Neural cell (in vitro differentiated cells): ENCODE data around the gene ELOB. TPM values are rescaled to one million over a fixed set of nuclear protein-coding genes. Genes with fewer than 3 reads are reported as not detected.

Experiments
- H2AFZ ChIP-seq: fragments of 200-600, 300-800 bp; sonication (generic), shearing (Covaris generic); 2 replicates; pipeline ENCODE4 v1.6.0; 2014; ENCODE audit warnings: low read depth, mild to moderate bottlenecking, antibody characterized with exemption, low read length, moderate library complexity
- H3F3A ChIP-seq: fragments of 200-600 bp; shearing (Covaris generic); 2 replicates; pipeline ENCODE4 v1.6.1; 2016; ENCODE audit warnings: mild to moderate bottlenecking, moderate library complexity, mixed read lengths, antibody characterized with exemption, low read length; ENCODE audit not compliant: insufficient read depth, poor library complexity, severe bottlenecking
- H3K27ac ChIP-seq: fragments of 200-600, 300-800 bp; sonication (generic), shearing (Covaris generic); 2 replicates; pipeline ENCODE4 v1.5.1; 2014; ENCODE audit warnings: mild to moderate bottlenecking, low read length, moderate library complexity
- H3K27me3 ChIP-seq: fragments of 300-800, 200-600 bp; sonication (generic), shearing (Covaris generic); 2 replicates; pipeline ENCODE4 v1.6.0; 2014; ENCODE audit warnings: mild to moderate bottlenecking, low read depth, low read length, moderate library complexity; ENCODE audit not compliant: insufficient read depth
- H3K36me3 ChIP-seq: fragments of 300-800, 200-600 bp; sonication (generic), shearing (Covaris generic); 2 replicates; pipeline ENCODE4 v1.5.1; 2014; ENCODE audit warnings: mild to moderate bottlenecking, antibody characterized with exemption, low read length, moderate library complexity; ENCODE audit not compliant: insufficient read depth
- H3K4me2 ChIP-seq: fragments of 300-800, 200-600 bp; sonication (generic), shearing (Covaris generic); 2 replicates; pipeline ENCODE4 v1.6.0; 2014; ENCODE audit warnings: mild to moderate bottlenecking, low read length
- H3K4me3 ChIP-seq: fragments of 300-800, 200-600 bp; sonication (generic), shearing (Covaris generic); 2 replicates; pipeline ENCODE4 v1.5.1; 2014; ENCODE audit warnings: mild to moderate bottlenecking, low read length, moderate library complexity
- H3K79me2 ChIP-seq: fragments of 200-600 bp; shearing (Covaris generic); replicated peaks from 2 replicates; pipeline ENCODE4 v1.6.0; 2014; ENCODE audit warnings: mild to moderate bottlenecking, low read length, moderate library complexity; ENCODE audit not compliant: insufficient read depth
- H3K9ac ChIP-seq: fragments of 300-800, 200-600 bp; sonication (generic), shearing (Covaris generic); 2 replicates; pipeline ENCODE4 v1.6.1; 2016; ENCODE audit warnings: mild to moderate bottlenecking, low read length, mixed read lengths
- H3K9me2 ChIP-seq: fragments of 200-600 bp; shearing (Covaris generic); 2 replicates; pipeline ENCODE4 v1.6.1; 2016; ENCODE audit warnings: mild to moderate bottlenecking, low read length, mixed read lengths; ENCODE audit not compliant: insufficient read depth
- H3K9me3 ChIP-seq: fragments of 200-600, 300-800 bp; sonication (generic), shearing (Covaris generic); 2 replicates; pipeline ENCODE4 v1.6.1; 2016; ENCODE audit warnings: mild to moderate bottlenecking, mixed run types, low read length, moderate library complexity, mixed read lengths
- H4K20me1 ChIP-seq: fragments of 200-600 bp; shearing (Covaris generic); 2 replicates; pipeline ENCODE4 v1.6.1; 2016; ENCODE audit warnings: mild to moderate bottlenecking, mixed run types; ENCODE audit not compliant: insufficient read depth
- CTCF ChIP-seq: fragments of 450-650 bp; IDR thresholded peaks from 2 replicates; pipeline ENCODE4 v1.5.1; 2014; ENCODE audit warnings: antibody characterized with exemption, mild to moderate bottlenecking, moderate library complexity; ENCODE audit not compliant: poor library complexity, severe bottlenecking
- EP300 ChIP-seq: fragments of 450-650 bp; conservative IDR thresholded peaks from 2 replicates; pipeline ENCODE4 v1.6.1; 2014; ENCODE audit warnings: antibody characterized with exemption, mild to moderate bottlenecking, moderate library complexity; ENCODE audit not compliant: poor library complexity, severe bottlenecking
- EZH2 ChIP-seq: fragments of 200-600, 300-800 bp; shearing (Covaris generic), sonication (generic); IDR thresholded peaks from 2 replicates; pipeline ENCODE4 v1.6.1; 2014; ENCODE audit warnings: antibody characterized with exemption, low read length, borderline replicate concordance, mild to moderate bottlenecking; ENCODE audit not compliant: insufficient read depth, poor library complexity, severe bottlenecking
- MXI1 ChIP-seq: fragments of 450-650 bp; conservative IDR thresholded peaks from 2 replicates; pipeline ENCODE4 v1.6.1; 2014; ENCODE audit warnings: antibody characterized with exemption, mild to moderate bottlenecking; ENCODE audit not compliant: poor library complexity, severe bottlenecking
- POLR2AphosphoS5 ChIP-seq: IDR thresholded peaks from 2 replicates; pipeline ENCODE4 v1.6.1; 2012
- RAD21 ChIP-seq: fragments of 450-650 bp; conservative IDR thresholded peaks from 2 replicates; pipeline ENCODE4 v1.6.1; 2014; ENCODE audit warnings: antibody characterized with exemption, mild to moderate bottlenecking, moderate library complexity
- REST ChIP-seq: IDR thresholded peaks from 2 replicates; pipeline ENCODE4 v1.6.1; 2012; ENCODE audit warnings: borderline replicate concordance
- SMC3 ChIP-seq: fragments of 450-650 bp; conservative IDR thresholded peaks from 2 replicates; pipeline ENCODE4 v1.6.1; 2014; ENCODE audit warnings: antibody characterized with exemption, mild to moderate bottlenecking, moderate library complexity; ENCODE audit not compliant: poor library complexity
- TAF1 ChIP-seq: IDR thresholded peaks from 2 replicates; pipeline ENCODE4 v1.6.1; 2012; ENCODE audit warnings: low read depth
- polyA plus RNA-seq: library from polyadenylated mRNA; depleted of rRNA; stranded (reverse); fragments of >200 nt; gene quantifications from 2 replicates; pipeline ENCODE4 v1.2.3, GENCODE V29; 2014

The ELOB gene
- polyA plus RNA-seq, 1 donor from 2014 or later = 513 TPM

GRCh38 chr16:2748757-2749455 is 28.2 kb downstream of the ELOB start:
- H3K27ac ChIP-seq = no peak overlapping the region
- H3K36me3 ChIP-seq = no peaks in the 10 kb centered on the region
- no peak overlapping the region for H3K4me3 ChIP-seq
- no peak overlapping the region for H3K9ac ChIP-seq
- H3F3A ChIP-seq = peaks cover 3% of the 10 kb centered on the region
- no peak overlapping the region for H2AFZ ChIP-seq
- H3K4me2 ChIP-seq = no peak overlapping the region
- no peaks in the 10 kb centered on the region for H4K20me1 ChIP-seq
- peaks cover 13% of the 10 kb centered on the region for H3K79me2 ChIP-seq
- no peaks in the 10 kb centered on the region for H3K9me3 ChIP-seq
- H3K27me3 ChIP-seq = no peaks in the 10 kb centered on the region
- H3K9me2 ChIP-seq = no peaks in the 10 kb centered on the region
- no peak for TF ChIP-seq TAF1
- no peak for TF ChIP-seq POLR2AphosphoS5
- no peak for TF ChIP-seq CTCF
- no peak for TF ChIP-seq REST
- no peak for TF ChIP-seq MXI1
- TF ChIP-seq EP300 = no peak
- TF ChIP-seq RAD21 = no peak
- no peak for TF ChIP-seq EZH2
- TF ChIP-seq SMC3 = no peak

- TF ChIP-seq MXI1 = no peak
- Histone ChIP-seq H3K79me2 (peaks cover 3% of the 10 kb centered on the region), H3K9me3 (no peaks in the 10 kb centered on the region), H3K9me2 (no peaks in the 10 kb centered on the region), H3K4me3 (no peak overlapping the region), H2AFZ (no peak overlapping the region), H3K4me2 (no peak overlapping the region), H3K27me3 (no peaks in the 10 kb centered on the region), H3K27ac (no peak overlapping the region), H3K9ac (no peak overlapping the region), H4K20me1 (no peaks in the 10 kb centered on the region), H3K36me3 (no peaks in the 10 kb centered on the region), H3F3A (no peaks in the 10 kb centered on the region)
Measured at GRCh38 chr16:2745961-2746360, 31.1 kb downstream of the ELOB start.
